ENCODE data around the gene USF3.

The USF3 gene

DNA sequence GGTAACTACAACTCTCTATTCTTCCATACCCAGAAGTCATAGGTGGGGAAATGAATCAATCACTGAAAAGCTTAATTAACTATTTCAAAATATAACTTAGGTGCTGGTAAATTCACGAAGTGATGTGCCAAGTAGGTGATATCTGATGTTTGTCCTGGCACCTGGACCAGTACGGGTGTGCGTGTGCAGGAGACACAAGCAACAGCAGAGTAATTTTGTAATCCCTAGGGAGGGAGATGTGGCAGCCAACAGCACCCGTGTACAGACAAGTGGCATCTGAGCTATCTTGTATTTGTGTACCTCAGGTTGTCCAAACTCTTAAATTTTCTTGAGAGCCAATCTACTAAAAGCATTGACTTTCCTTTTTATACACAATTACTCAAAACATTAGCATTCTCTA, 22.8 kb downstream of the USF3 start:
- in situ Hi-C loops (cut with MboI; ENCODE audit: low sequenced_read_pairs, unreplicated experiment) = no loop called here
- DNase-seq (ENCODE audit: low spot score) = no peak
- no peak for TF ChIP-seq CTCF (IDR thresholded peaks at IDR 0.05; ENCODE audit: borderline replicate concordance, control extremely low read depth, extremely low read depth, insufficient read depth, missing control alignments)

GRCh38 chr3:113668015-113668414, 28.4 kb downstream of the USF3 start:
- no peak for TF ChIP-seq CTCF (IDR thresholded peaks at IDR 0.05; ENCODE audit: borderline replicate concordance, control extremely low read depth, extremely low read depth, insufficient read depth, missing control alignments)
- DNase-seq (ENCODE audit: low spot score) = no peak
- in situ Hi-C loops (cut with MboI; ENCODE audit: low sequenced_read_pairs, unreplicated experiment) = no loop called here

- in situ Hi-C loops (cut with MboI; ENCODE audit: low sequenced_read_pairs, unreplicated experiment) = no loop called here
- no peak for TF ChIP-seq CTCF (IDR thresholded peaks at IDR 0.05; ENCODE audit: borderline replicate concordance, control extremely low read depth, extremely low read depth, insufficient read depth, missing control alignments)
- no peak for DNase-seq (ENCODE audit: low spot score)
Measured at GRCh38 chr3:113664523-113665094, 31.8 kb downstream of the USF3 start.

DNA sequence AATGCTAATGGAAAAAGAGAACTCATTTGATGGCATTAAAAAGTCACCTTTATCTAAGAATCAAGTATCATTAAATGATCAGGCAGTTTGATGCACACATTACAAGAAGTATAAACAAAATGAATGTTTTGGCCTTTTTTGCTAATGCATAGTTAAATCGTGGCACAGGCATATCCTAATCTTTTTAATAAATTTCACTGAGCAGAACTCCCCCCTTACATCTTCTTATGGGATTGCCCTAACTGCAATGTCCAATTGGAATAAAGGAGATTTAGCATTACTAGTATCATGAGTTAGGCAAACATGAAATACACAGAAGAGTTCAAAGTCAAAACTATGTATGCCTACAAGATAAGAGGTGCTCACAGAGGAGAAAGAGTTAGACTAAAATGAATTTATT, 32.7 kb downstream of the USF3 start:
- in situ Hi-C loops (cut with MboI; ENCODE audit: low sequenced_read_pairs, unreplicated experiment) = no loop called here
- no peak for DNase-seq (ENCODE audit: low spot score)
- no peak for TF ChIP-seq CTCF (IDR thresholded peaks at IDR 0.05; ENCODE audit: borderline replicate concordance, control extremely low read depth, extremely low read depth, insufficient read depth, missing control alignments)

DNA sequence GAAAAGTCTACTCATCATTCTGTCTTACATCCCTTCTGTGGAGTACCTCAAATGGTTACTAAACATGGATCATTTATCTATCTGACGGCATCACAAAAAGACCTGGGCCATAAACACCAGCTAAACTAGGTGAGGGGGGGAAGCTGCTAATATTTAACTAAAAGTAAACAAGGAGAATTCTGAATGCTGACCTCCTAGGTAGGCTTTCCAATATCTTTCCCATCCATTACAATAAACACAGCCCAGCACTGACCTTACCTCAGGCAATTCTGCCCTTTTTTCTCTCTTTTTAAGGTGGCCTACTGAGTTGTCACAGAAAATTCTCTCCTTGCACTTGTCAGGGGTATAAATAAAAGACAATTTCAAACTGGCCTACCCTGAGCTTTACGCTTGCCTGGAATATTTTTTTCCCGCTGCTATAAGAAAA, 33.1 kb downstream of the USF3 start:
- no peak for DNase-seq (ENCODE audit: low spot score)
- in situ Hi-C loops (cut with MboI; ENCODE audit: low sequenced_read_pairs, unreplicated experiment) = no loop called here
- no peak for TF ChIP-seq CTCF (IDR thresholded peaks at IDR 0.05; ENCODE audit: borderline replicate concordance, control extremely low read depth, extremely low read depth, insufficient read depth, missing control alignments)

GRCh38 chr3:113662824-113663223, 33.6 kb downstream of the USF3 start:
- no peak for TF ChIP-seq CTCF (IDR thresholded peaks at IDR 0.05; ENCODE audit: borderline replicate concordance, control extremely low read depth, extremely low read depth, insufficient read depth, missing control alignments)
- no peak for DNase-seq (ENCODE audit: low spot score)
- in situ Hi-C loops (cut with MboI; ENCODE audit: low sequenced_read_pairs, unreplicated experiment) = no loop called here

GRCh38 chr3:113660896-113661295, 35.5 kb downstream of the USF3 start:
- in situ Hi-C loops (cut with MboI; ENCODE audit: low sequenced_read_pairs, unreplicated experiment) = no loop called here
- TF ChIP-seq CTCF (IDR thresholded peaks at IDR 0.05; ENCODE audit: borderline replicate concordance, control extremely low read depth, extremely low read depth, insufficient read depth, missing control alignments) = no peak
- DNase-seq (ENCODE audit: low spot score) = no peak
